Cardiac muscle cell (in vitro differentiated cells and primary cell): ENCODE measurements around the gene CD14. TPM values are rescaled to one million over a fixed set of nuclear protein-coding genes. Genes with fewer than 3 reads are reported as not detected.
"Not testable (repeated sequence)": the region's sequence is repeated elsewhere in the genome, so short reads cannot be mapped to it uniquely, and the experiment has no call there.

ENCODE experiments used
- DNase-seq, 2 donors: peaks; one replicate each; pipeline versions ENCODE4 v3.0.0 to v3.0.0-alpha.2; 2010 to 2017; ENCODE audit warnings: low read depth in 1 of 2, low spot score in 1 of 2
- H3K27ac ChIP-seq: fragments of 200-600 bp; sonication (generic); 2 replicates; pipeline ENCODE4 v1.5.1; 2016
- H3K27me3 ChIP-seq: fragments of 200-600 bp; sonication (generic); 2 replicates; pipeline ENCODE4 v1.6.0; 2016; ENCODE audit warnings: control low read depth
- H3K36me3 ChIP-seq: fragments of 200-600 bp; sonication (generic); 2 replicates; pipeline ENCODE4 v1.5.1; 2016; ENCODE audit warnings: control low read depth
- H3K4me1 ChIP-seq: fragments of 200-600 bp; sonication (generic); 2 replicates; pipeline ENCODE4 v1.8.1; 2017; ENCODE audit warnings: low read depth, mild to moderate bottlenecking, mixed run types
- H3K4me3 ChIP-seq: fragments of 200-600 bp; sonication (generic); 2 replicates; pipeline ENCODE4 v1.5.1; 2016; ENCODE audit warnings: mild to moderate bottlenecking
- H3K9me3 ChIP-seq: fragments of 200-600 bp; sonication (generic); 2 replicates; pipeline ENCODE4 v1.5.1; 2017; ENCODE audit warnings: low read depth, mild to moderate bottlenecking, control low read depth
- CTCF ChIP-seq: IDR thresholded peaks from 2 replicates; pipeline ENCODE4 v1.5.1; 2012; ENCODE audit warnings: low read depth, mild to moderate bottlenecking, low read length
- polyA plus RNA-seq: library from polyadenylated mRNA; unstranded; fragments of >200 nt; fragmentation: Nextera tagmentation; extraction: Ambion mirVana; gene quantifications from 2 replicates; pipeline ENCODE4 v1.2.1, GENCODE V29; 2016
- total RNA-seq: library from RNA; depleted of rRNA; stranded (reverse); fragments of >200 nt; gene quantifications from 2 replicates; pipeline ENCODE4 v1.2.3, GENCODE V29; 2016

Gene CD14
- total and polyA plus RNA-seq, 2 experiments from 2014 or later, result 0.10 to 1.4 TPM

- H3K27ac ChIP-seq, result peak overlapping the region; percentile 83
- TF ChIP-seq CTCF, result no peak
- H3K36me3 ChIP-seq, result peaks cover 39% of the 10 kb centered on the region
These were observed 31.0 kb upstream of the CD14 start for GRCh38 chr5:140664030-140664358.

GRCh38 chr5:140660371-140660770, 27.4 kb upstream of the CD14 start:
- H3K36me3 ChIP-seq, result peaks cover 66% of the 10 kb centered on the region
- H3K9me3 ChIP-seq, DNase-seq, H3K27me3 ChIP-seq, H3K27ac ChIP-seq, H3K4me3 ChIP-seq, H3K4me1 ChIP-seq: not testable (repeated sequence)

More at GRCh38 chr5:140664030-140664358, 31.0 kb upstream of the CD14 start:
- Histone ChIP-seq H3K9me3 (no peaks in the 10 kb centered on the region), H3K4me3 (peak overlapping the region; percentile 75), H3K27me3 (no peaks in the 10 kb centered on the region), H3K4me1 (peaks cover 3% of the 10 kb centered on the region)
- DNase-seq, result no peak

GRCh38 chr5:140658870-140659269, 25.9 kb upstream of the CD14 start:
- no peak overlapping the region for H3K27ac ChIP-seq
- peaks cover 81% of the 10 kb centered on the region for H3K36me3 ChIP-seq
- TF ChIP-seq CTCF, result no peak
- H3K27me3 ChIP-seq, result no peaks in the 10 kb centered on the region
- no peaks in the 10 kb centered on the region for H3K9me3 ChIP-seq
- H3K4me1 ChIP-seq, result peaks cover 1% of the 10 kb centered on the region
- no peak for DNase-seq
- no peak overlapping the region for H3K4me3 ChIP-seq

GRCh38 chr5:140647042-140647419, 14.1 kb upstream of the CD14 start:
- Histone ChIP-seq H3K4me3 (peak overlapping the region; percentile 93), H3K27me3 (no peaks in the 10 kb centered on the region), H3K9me3 (no peaks in the 10 kb centered on the region), H3K27ac (peak overlapping the region; percentile 75), H3K4me1 (peaks cover 11% of the 10 kb centered on the region), H3K36me3 (peaks cover 35% of the 10 kb centered on the region)
- TF ChIP-seq CTCF, result no peak
- no peak for DNase-seq

- no peaks in the 10 kb centered on the region for H3K9me3 ChIP-seq
- no peak overlapping the region for H3K27ac ChIP-seq
- peaks cover 11% of the 10 kb centered on the region for H3K36me3 ChIP-seq
- no peak overlapping the region for H3K4me3 ChIP-seq
- DNase-seq, result peak in 1 of 2 donors; percentile 92
- no peak for TF ChIP-seq CTCF
- H3K4me1 ChIP-seq, result peaks cover 14% of the 10 kb centered on the region
- H3K27me3 ChIP-seq, result no peaks in the 10 kb centered on the region
These were observed 9.7 kb upstream of the CD14 start for GRCh38 chr5:140642718-140643117.

GRCh38 chr5:140641716-140642115, 8.7 kb upstream of the CD14 start:
- Histone ChIP-seq H3K27me3 (no peaks in the 10 kb centered on the region), H3K36me3 (peaks cover 11% of the 10 kb centered on the region), H3K9me3 (no peaks in the 10 kb centered on the region), H3K4me3 (no peak overlapping the region), H3K4me1 (peaks cover 14% of the 10 kb centered on the region), H3K27ac (no peak overlapping the region)
- TF ChIP-seq CTCF, result no peak
- DNase-seq, result no peak
